Right lobe of liver (tissue), 4 donors: Measurements from ENCODE around the gene GDPD4.

Experiments used
- CTCF ChIP-seq, 4 donors: fragments of 200-600 bp in 3 of 4; fragments of 450-650 bp in 1 of 4; IDR thresholded peaks; one replicate each; pipeline versions ENCODE4 v1.5.1 to v1.8.0; 2016 to 2022; ENCODE audit warnings: antibody characterized with exemption in 4 of 4, mild to moderate bottlenecking in 2 of 4
- POLR2A ChIP-seq: fragments of 450-650 bp; IDR thresholded peaks from one replicate; pipeline ENCODE4 v1.6.1; 2017; ENCODE audit warnings: antibody characterized with exemption, mild to moderate bottlenecking
- donor health status: DM: no; HTN: no; CAD: no.
- donor health status: DM: no; HTN: no; CAD: no.
- donor health status: DM: no; HTN: yes; CAD: no.

- no peak for TF ChIP-seq CTCF (IDR thresholded peaks at IDR 0.05)
- TF ChIP-seq POLR2A: no peak
These were observed 95.0 kb downstream of the GDPD4 start for GRCh38 chr11:77206264-77207018.
